HG03066 (cell line): ENCODE results near the gene NDUFB10.
A peak's percentile ranks its signal among the peaks of the same experiment; 100 is the strongest.
"Not testable (repeated sequence)": the region's sequence is repeated elsewhere in the genome, so short reads cannot be mapped to it uniquely, and the experiment has no call there.

Source experiments
- ATAC-seq: cut with Tn5 transposase; IDR thresholded peaks from one replicate; pipeline ENCODE4 v1.9.1; 2021; ENCODE audit warnings: low read depth; ENCODE audit not compliant: unreplicated experiment

The NDUFB10 gene

GRCh38 chr16:1959269-1960039, at the start of gene NDUFB10:
NDUFB10 (plus strand) TSS chr16:1959538; CDS start chr16:1959625, 87 bp downstream.
- ATAC-seq: peak; percentile 70

GRCh38 chr16:1909561-1910231, 49.6 kb upstream of the NDUFB10 start:
- ATAC-seq: no peak

GRCh38 chr16:1911467-1912214, 47.7 kb upstream of the NDUFB10 start:
- no peak for ATAC-seq

- no peak for ATAC-seq
These were observed 47.2 kb upstream of the NDUFB10 start for GRCh38 chr16:1912215-1912543.

- no peak for ATAC-seq
These were observed 45.8 kb upstream of the NDUFB10 start for GRCh38 chr16:1913327-1914083.

GRCh38 chr16:1914084-1914608, 45.2 kb upstream of the NDUFB10 start:
- ATAC-seq: no peak

- no peak for ATAC-seq
These were observed 44.4 kb upstream of the NDUFB10 start for GRCh38 chr16:1914988-1915387.

- no peak for ATAC-seq
These were observed 43.4 kb upstream of the NDUFB10 start for GRCh38 chr16:1915732-1916639.

GRCh38 chr16:1916640-1916990, 42.7 kb upstream of the NDUFB10 start:
- no peak for ATAC-seq

GRCh38 chr16:1917056-1917664, 42.2 kb upstream of the NDUFB10 start:
- ATAC-seq: no peak

GRCh38 chr16:1917665-1918350, 41.5 kb upstream of the NDUFB10 start:
- no peak for ATAC-seq

- ATAC-seq: no peak
These were observed 40.7 kb upstream of the NDUFB10 start, which contains the start of gene HS3ST6 for GRCh38 chr16:1918351-1919326. HS3ST6 (minus strand) TSS chr16:1918415; CDS start chr16:1918323, 92 bp downstream.

GRCh38 chr16:1919327-1919998, 39.9 kb upstream of the NDUFB10 start:
- ATAC-seq: no peak

- not testable (repeated sequence) for ATAC-seq
These were observed 39.2 kb upstream of the NDUFB10 start for GRCh38 chr16:1920122-1920521.

GRCh38 chr16:1920727-1921171, 38.6 kb upstream of the NDUFB10 start:
- no peak for ATAC-seq

- ATAC-seq: no peak
These were observed 37.0 kb upstream of the NDUFB10 start for GRCh38 chr16:1922357-1922756.
